HG03354 (cell line): ENCODE data around the gene SERPINA12.
"Not testable (repeated sequence)": the region's sequence is repeated elsewhere in the genome, so short reads cannot be mapped to it uniquely, and the experiment has no call there.

Source experiments
- ATAC-seq: cut with Tn5 transposase; IDR thresholded peaks from one replicate; pipeline ENCODE4 v1.9.1; 2021; ENCODE audit warnings: mild to moderate bottlenecking; ENCODE audit not compliant: unreplicated experiment, poor library complexity, severe bottlenecking

The SERPINA12 gene

GRCh38 chr14:94538070-94538740 lies 28.9 kb upstream of the SERPINA12 start:
- ATAC-seq = no peak

GRCh38 chr14:94536836-94537235 lies 27.6 kb upstream of the SERPINA12 start:
- ATAC-seq = no peak

GRCh38 chr14:94535506-94535905 lies 26.2 kb upstream of the SERPINA12 start:
- no peak for ATAC-seq

GRCh38 chr14:94532447-94532846 lies 23.2 kb upstream of the SERPINA12 start:
- no peak for ATAC-seq

GRCh38 chr14:94531187-94531586 lies 21.9 kb upstream of the SERPINA12 start:
- ATAC-seq = no peak

GRCh38 chr14:94524093-94524492 lies 14.8 kb upstream of the SERPINA12 start:
- ATAC-seq = no peak

GRCh38 chr14:94523265-94523664 lies 14.0 kb upstream of the SERPINA12 start:
- ATAC-seq = no peak

- ATAC-seq = no peak
Measured at GRCh38 chr14:94522115-94522724, 13.0 kb upstream of the SERPINA12 start.

- no peak for ATAC-seq
Measured at GRCh38 chr14:94521375-94522114, 12.3 kb upstream of the SERPINA12 start.

GRCh38 chr14:94517641-94518257 lies 8.5 kb upstream of the SERPINA12 start:
- ATAC-seq = no peak

- ATAC-seq = no peak
Measured at GRCh38 chr14:94517248-94517640, 8.0 kb upstream of the SERPINA12 start.

- no peak for ATAC-seq
Measured at GRCh38 chr14:94515856-94516255, 6.6 kb upstream of the SERPINA12 start.

GRCh38 chr14:94515426-94515825 lies 6.2 kb upstream of the SERPINA12 start:
- ATAC-seq = no peak

- ATAC-seq = no peak
Measured at GRCh38 chr14:94514351-94514750, 5.1 kb upstream of the SERPINA12 start.

- not testable (repeated sequence) for ATAC-seq
Measured at GRCh38 chr14:94510481-94510880, 1.2 kb upstream of the SERPINA12 start.

GRCh38 chr14:94505641-94506040 lies 3.6 kb downstream of the SERPINA12 start:
- ATAC-seq = no peak

- no peak for ATAC-seq
Measured at GRCh38 chr14:94505206-94505605, 4.1 kb downstream of the SERPINA12 start.

GRCh38 chr14:94501588-94502516 lies 7.4 kb downstream of the SERPINA12 start:
- no peak for ATAC-seq

GRCh38 chr14:94500264-94500663 lies 9.0 kb downstream of the SERPINA12 start:
- no peak for ATAC-seq

- no peak for ATAC-seq
Measured at GRCh38 chr14:94499673-94500072, 9.6 kb downstream of the SERPINA12 start.
